IMR-90 (cell line): Measurements from ENCODE around the gene ATP5MC3. TPM values are rescaled to one million over a fixed set of nuclear protein-coding genes. Genes with fewer than 3 reads are reported as not detected.

Experiments
- ATAC-seq: fragments of 200-7000 bp; cut with Tn5 transposase; 2 replicates; pipeline ENCODE4 v1.9.1; 2020; ENCODE audit warnings: low read depth, mild to moderate bottlenecking, moderate library complexity
- BruUV-seq: library from RNA; stranded (reverse); fragments of 400-500 nt; replicated peaks from 2 replicates; lab custom pipeline; 2021; lab: Mats Ljungman, UMichigan
- CTCF ChIA-PET: fragments of 300-600 bp; formaldehyde crosslinking; extraction: SDS; loops from one replicate; lab custom pipeline; 2021; ENCODE audit warnings: antibody characterized with exemption; lab: Yijun Ruan, JAX
- POLR2A ChIA-PET: fragments of 300-600 bp; sonication (Branson Sonifier 250); formaldehyde crosslinking; loops from one replicate; lab custom pipeline; 2022; ENCODE audit warnings: antibody characterized with exemption; ENCODE audit not compliant: unreplicated experiment; lab: Charles Lee
- DNase-seq: peaks from one replicate; pipeline ENCODE4 v3.0.0; 2013
- H2AFZ ChIP-seq: replicated peaks from 2 replicates; pipeline ENCODE3; 2013; ENCODE audit warnings: low read length, mild to moderate bottlenecking; ENCODE audit not compliant: poor library complexity
- H2AK5ac ChIP-seq: 2 replicates; pipeline ENCODE4 v1.6.1; 2013; ENCODE audit warnings: low read depth, low read length, inconsistent platforms
- H2AK9ac ChIP-seq: replicated peaks from 2 replicates; pipeline ENCODE3; 2013; ENCODE audit warnings: mild to moderate bottlenecking, low read depth, low read length, moderate library complexity; ENCODE audit not compliant: poor library complexity
- H2BK120ac ChIP-seq: 2 replicates; pipeline ENCODE4 v1.6.1; 2013; ENCODE audit warnings: low read depth, low read length, inconsistent platforms
- H2BK15ac ChIP-seq: 3 replicates; pipeline ENCODE4 v1.6.1; 2013; ENCODE audit warnings: low read depth, low read length, inconsistent platforms
- H2BK20ac ChIP-seq: 2 replicates; pipeline ENCODE4 v1.6.1; 2013; ENCODE audit warnings: low read depth, mild to moderate bottlenecking, inconsistent platforms, low read length, moderate library complexity
- H2BK5ac ChIP-seq: 2 replicates; pipeline ENCODE4 v1.6.1; 2013; ENCODE audit warnings: mild to moderate bottlenecking, low read depth, low read length, inconsistent platforms; ENCODE audit not compliant: poor library complexity, severe bottlenecking
- H3K14ac ChIP-seq: replicated peaks from 2 replicates; pipeline ENCODE4 v1.6.1; 2013; ENCODE audit warnings: low read depth, low read length, inconsistent platforms
- H3K18ac ChIP-seq: 2 replicates; pipeline ENCODE4 v1.6.1; 2013; ENCODE audit warnings: low read depth, low read length, control low read depth
- H3K23ac ChIP-seq: 2 replicates; pipeline ENCODE4 v1.6.1; 2013; ENCODE audit warnings: low read depth, low read length, inconsistent platforms
- H3K27ac ChIP-seq: 2 replicates; pipeline ENCODE4 v1.5.1; 2013; ENCODE audit warnings: mild to moderate bottlenecking, control low read depth, low read length; ENCODE audit not compliant: insufficient read depth
- H3K27me3 ChIP-seq: 2 replicates; pipeline ENCODE4 v1.6.1; 2013; ENCODE audit warnings: low read length; ENCODE audit not compliant: control insufficient read depth, insufficient read depth
- H3K36me3 ChIP-seq: 2 replicates; pipeline ENCODE4 v1.6.1; 2013; ENCODE audit warnings: low read length, mixed read lengths; ENCODE audit not compliant: control insufficient read depth, insufficient read depth
- H3K4ac ChIP-seq: 2 replicates; pipeline ENCODE4 v1.6.1; 2013; ENCODE audit warnings: low read depth, low read length, inconsistent platforms
- H3K4me1 ChIP-seq: 2 replicates; pipeline ENCODE4 v1.6.1; 2013; ENCODE audit warnings: low read length, mixed read lengths; ENCODE audit not compliant: control insufficient read depth, insufficient read depth
- H3K4me2 ChIP-seq: 2 replicates; pipeline ENCODE4 v1.6.1; 2013; ENCODE audit warnings: low read depth, mild to moderate bottlenecking, control low read depth, low read length, moderate library complexity
- H3K4me3 ChIP-seq: 2 replicates; pipeline ENCODE4 v1.5.1; 2013; ENCODE audit warnings: low read depth, mild to moderate bottlenecking, control low read depth, low read length, moderate library complexity; ENCODE audit not compliant: insufficient read depth
- H3K56ac ChIP-seq: 2 replicates; pipeline ENCODE4 v1.6.1; 2013; ENCODE audit warnings: low read length, inconsistent platforms; ENCODE audit not compliant: insufficient read depth; ENCODE audit errors: extremely low read depth
- H3K79me1 ChIP-seq, 2 experiments: 2 replicates each; pipeline ENCODE4 v1.6.1; 2013; ENCODE audit warnings: low read length in 2 of 2, inconsistent platforms in 1 of 2, low read depth in 1 of 2
- H3K9ac ChIP-seq: 2 replicates; pipeline ENCODE4 v1.6.1; 2013; ENCODE audit warnings: low read depth, low read length, control low read depth
- H3K9me1 ChIP-seq: 2 replicates; pipeline ENCODE4 v1.6.1; 2013; ENCODE audit warnings: low read length, inconsistent platforms; ENCODE audit not compliant: insufficient read depth
- H3K9me3 ChIP-seq: 2 replicates; pipeline ENCODE4 v1.6.1; 2013; ENCODE audit warnings: low read length; ENCODE audit not compliant: control insufficient read depth, insufficient read depth
- H4K20me1 ChIP-seq: 2 replicates; pipeline ENCODE4 v1.6.1; 2013; ENCODE audit warnings: low read length, inconsistent platforms; ENCODE audit not compliant: insufficient read depth
- H4K5ac ChIP-seq: 2 replicates; pipeline ENCODE4 v1.6.1; 2013; ENCODE audit warnings: mild to moderate bottlenecking, low read depth, low read length, control low read depth
- H4K8ac ChIP-seq, 2 experiments: 2 replicates each; pipeline ENCODE4 v1.6.1; 2013; ENCODE audit warnings: low read depth in 2 of 2, low read length in 2 of 2, control low read depth in 1 of 2, inconsistent platforms in 1 of 2
- H4K91ac ChIP-seq: 2 replicates; pipeline ENCODE4 v1.6.1; 2013; ENCODE audit warnings: low read depth, low read length, inconsistent platforms; ENCODE audit not compliant: insufficient read depth
- BHLHE40 ChIP-seq: fragments of 150-350 bp; IDR thresholded peaks from 2 replicates; pipeline ENCODE4 v1.6.1; 2016; ENCODE audit warnings: mild to moderate bottlenecking, low read depth, low read length
- CHD1 ChIP-seq: IDR thresholded peaks from 2 replicates; pipeline ENCODE4 v1.6.1; 2012; ENCODE audit warnings: low read depth, low read length, improper control_type of control experiment
- ELK1 ChIP-seq: fragments of 150-350 bp; IDR thresholded peaks from 2 replicates; pipeline ENCODE4 v1.6.1; 2016; ENCODE audit warnings: low read depth, mild to moderate bottlenecking, low read length, moderate library complexity, borderline replicate concordance
- FOS ChIP-seq: fragments of 150-350 bp; IDR thresholded peaks from 2 replicates; pipeline ENCODE4 v1.6.1; 2016; ENCODE audit warnings: low read depth, low read length
- MAFK ChIP-seq: IDR thresholded peaks from 2 replicates; pipeline ENCODE4 v1.6.1; 2012; ENCODE audit warnings: low read depth, low read length, improper control_type of control experiment
- MAZ ChIP-seq: IDR thresholded peaks from 2 replicates; pipeline ENCODE4 v1.6.1; 2012; ENCODE audit warnings: low read depth, mild to moderate bottlenecking, low read length, improper control_type of control experiment, moderate library complexity, borderline replicate concordance
- NFE2L2 ChIP-seq: fragments of 150-350 bp; IDR thresholded peaks from 2 replicates; pipeline ENCODE4 v1.6.1; 2016; ENCODE audit warnings: low read depth, mild to moderate bottlenecking, low read length
- POLR2A ChIP-seq: IDR thresholded peaks from 2 replicates; pipeline ENCODE4 v1.6.1; 2012; ENCODE audit warnings: mild to moderate bottlenecking, low read depth, low read length
- RAD21 ChIP-seq: IDR thresholded peaks from 2 replicates; pipeline ENCODE4 v1.6.1; 2012; ENCODE audit warnings: low read length, improper control_type of control experiment
- RCOR1 ChIP-seq: IDR thresholded peaks from 2 replicates; pipeline ENCODE4 v1.6.1; 2012; ENCODE audit warnings: mild to moderate bottlenecking, low read length, improper control_type of control experiment; ENCODE audit not compliant: insufficient replicate concordance
- dilution Hi-C: fragments of 300-500 bp; cut with HindIII; formaldehyde crosslinking; loops from one replicate; pipeline ENCODE4 v1.14.3; 2018; ENCODE audit warnings: low sequenced_read_pairs; ENCODE audit not compliant: unreplicated experiment
- in situ Hi-C: fragments of 300-500 bp; cut with MboI; formaldehyde crosslinking; loops from 3 replicates; pipeline ENCODE4 v1.14.3; 2019; ENCODE audit warnings: low sequenced_read_pairs, inconsistent platforms, mixed read lengths
- intact Hi-C: fragments of 100-400 bp; cut with micrococcal nuclease; formaldehyde crosslinking; loops from 2 replicates; pipeline ENCODE4 v1.10.0; 2022
- polyA plus RNA-seq, 3 experiments: library from polyadenylated mRNA; depleted of rRNA; stranded (reverse); fragments of >200 nt; gene quantifications; 2 replicates each; pipeline ENCODE4 v1.2.3, GENCODE V29; 2012; ENCODE audit warnings: low replicate concordance in 1 of 3
- total RNA-seq: library from RNA; depleted of rRNA; stranded (reverse); fragments of >200 nt; gene quantifications from 2 replicates; pipeline ENCODE4 v1.2.3, GENCODE V29; 2012
- TF ChIP-seq, protein P1 (sequence below): fragments of 150-350 bp; IDR thresholded peaks from 2 replicates; pipeline ENCODE4 v1.6.1; 2017; ENCODE audit warnings: mild to moderate bottlenecking, antibody characterized with exemption, low read length, low read depth
- TF ChIP-seq, protein P2 (sequence below): conservative IDR thresholded peaks from 2 replicates; pipeline ENCODE4 v1.5.1; 2012; ENCODE audit warnings: mild to moderate bottlenecking, low read depth, low read length, improper control_type of control experiment

Gene ATP5MC3
- total and polyA plus RNA-seq, 2 of the 4 experiments (the other 2 are of a cell fraction): 167 to 365 TPM

DNA sequence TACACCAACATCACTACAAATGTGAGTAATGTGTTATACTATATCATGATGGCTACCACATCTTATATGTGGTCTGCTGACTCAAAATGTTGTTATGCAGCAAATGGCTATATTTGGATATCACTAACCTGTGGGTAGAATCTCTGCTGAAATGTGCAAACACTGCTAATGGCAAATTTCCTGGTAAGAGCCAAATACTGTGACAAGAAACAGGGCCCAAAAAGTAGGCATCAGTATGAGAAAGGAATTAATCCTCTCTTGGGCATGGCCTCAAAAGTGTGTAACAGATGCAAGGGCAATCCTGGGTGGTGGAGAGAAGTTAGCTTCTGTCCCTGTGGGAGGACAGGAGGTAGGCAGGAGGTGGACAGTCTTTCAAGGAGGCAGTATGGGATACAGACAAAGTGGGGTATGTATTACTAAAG is 26.8 kb downstream of the ATP5MC3 start:
- Histone ChIP-seq H4K20me1 (peaks cover 83% of the 10 kb centered on the region), H2BK5ac (no peak overlapping the region), H3K9me1 (peaks cover 12% of the 10 kb centered on the region), H3K79me1 (peaks cover 22 to 62% of the 10 kb centered on the region in 2 experiments), H3K27me3 (no peaks in the 10 kb centered on the region), H3K56ac (no peak overlapping the region), H2AK9ac (no peak overlapping the region), H2AK5ac (peak overlapping the region; percentile 74), H3K23ac (peak overlapping the region; percentile 76; the same call in 1 of the 2 replicates), H3K14ac (peak overlapping the region; percentile 67), H3K36me3 (peaks cover 2% of the 10 kb centered on the region; the same call in 1 of the 2 replicates), H4K91ac (no peak overlapping the region), H3K9me3 (no peaks in the 10 kb centered on the region), H2AFZ (no peak overlapping the region), H3K4ac (peak overlapping the region; percentile 48; the same call in 1 of the 2 replicates), H4K8ac (peak overlapping the region in 1 of 2 experiments; percentile 6; a peak in 1 of 4 replicates), H3K4me2 (peak overlapping the region; percentile 65), H3K18ac (peak overlapping the region; percentile 69), H3K4me3 (no peak overlapping the region), H2BK20ac (peak overlapping the region; percentile 51; the same call in 1 of the 2 replicates), H2BK120ac (peak overlapping the region; percentile 44; the same call in 1 of the 2 replicates), H4K5ac (no peak overlapping the region), H3K4me1 (peaks cover 6% of the 10 kb centered on the region), H2BK15ac (no peak overlapping the region), H3K9ac (no peak overlapping the region), H3K27ac (peak overlapping the region; percentile 36; the same call in 1 of the 2 replicates)
- in situ Hi-C loops: no loop called here
- dilution Hi-C loops: no loop called here
- BruUV-seq: no TSS peak
- ChIA-PET CTCF (interaction anchor here (1.4 kb wide), 1 partner anchor 14 kb away, joined by 4 read pairs; no protein-coding TSS in a partner anchor), POLR2A (no interaction called here)
- TF ChIP-seq MAFK (peak; percentile 56), BHLHE40 (0 out of 2 replicates have a peak, but pooled peaks have one; percentile 15), POLR2A (no peak), NFE2L2 (no peak), ELK1 (no peak), RCOR1 (peak; percentile 13), FOS (peak; percentile 41; the same call in 1 of the 2 replicates), MAZ (no peak), RAD21 (no peak), CHD1 (no peak)
- TF ChIP-seq, protein P1, sequence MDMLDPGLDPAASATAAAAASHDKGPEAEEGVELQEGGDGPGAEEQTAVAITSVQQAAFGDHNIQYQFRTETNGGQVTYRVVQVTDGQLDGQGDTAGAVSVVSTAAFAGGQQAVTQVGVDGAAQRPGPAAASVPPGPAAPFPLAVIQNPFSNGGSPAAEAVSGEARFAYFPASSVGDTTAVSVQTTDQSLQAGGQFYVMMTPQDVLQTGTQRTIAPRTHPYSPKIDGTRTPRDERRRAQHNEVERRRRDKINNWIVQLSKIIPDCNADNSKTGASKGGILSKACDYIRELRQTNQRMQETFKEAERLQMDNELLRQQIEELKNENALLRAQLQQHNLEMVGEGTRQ: no peak
- TF ChIP-seq, protein P2, sequence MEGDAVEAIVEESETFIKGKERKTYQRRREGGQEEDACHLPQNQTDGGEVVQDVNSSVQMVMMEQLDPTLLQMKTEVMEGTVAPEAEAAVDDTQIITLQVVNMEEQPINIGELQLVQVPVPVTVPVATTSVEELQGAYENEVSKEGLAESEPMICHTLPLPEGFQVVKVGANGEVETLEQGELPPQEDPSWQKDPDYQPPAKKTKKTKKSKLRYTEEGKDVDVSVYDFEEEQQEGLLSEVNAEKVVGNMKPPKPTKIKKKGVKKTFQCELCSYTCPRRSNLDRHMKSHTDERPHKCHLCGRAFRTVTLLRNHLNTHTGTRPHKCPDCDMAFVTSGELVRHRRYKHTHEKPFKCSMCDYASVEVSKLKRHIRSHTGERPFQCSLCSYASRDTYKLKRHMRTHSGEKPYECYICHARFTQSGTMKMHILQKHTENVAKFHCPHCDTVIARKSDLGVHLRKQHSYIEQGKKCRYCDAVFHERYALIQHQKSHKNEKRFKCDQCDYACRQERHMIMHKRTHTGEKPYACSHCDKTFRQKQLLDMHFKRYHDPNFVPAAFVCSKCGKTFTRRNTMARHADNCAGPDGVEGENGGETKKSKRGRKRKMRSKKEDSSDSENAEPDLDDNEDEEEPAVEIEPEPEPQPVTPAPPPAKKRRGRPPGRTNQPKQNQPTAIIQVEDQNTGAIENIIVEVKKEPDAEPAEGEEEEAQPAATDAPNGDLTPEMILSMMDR: no peak
- DNase-seq: peak; percentile 89
- peak; percentile 88 for ATAC-seq
- intact Hi-C loops: no loop called here
